Stimulated activated naive CD4-positive, alpha-beta T cell (primary cell): Measurements from ENCODE around the gene SIGMAR1.

Experiments used
- DNase-seq, 6 experiments: peaks; one replicate each; lab custom pipeline; 2025; lab: John Stamatoyannopoulos, UW

The SIGMAR1 gene

DNA sequence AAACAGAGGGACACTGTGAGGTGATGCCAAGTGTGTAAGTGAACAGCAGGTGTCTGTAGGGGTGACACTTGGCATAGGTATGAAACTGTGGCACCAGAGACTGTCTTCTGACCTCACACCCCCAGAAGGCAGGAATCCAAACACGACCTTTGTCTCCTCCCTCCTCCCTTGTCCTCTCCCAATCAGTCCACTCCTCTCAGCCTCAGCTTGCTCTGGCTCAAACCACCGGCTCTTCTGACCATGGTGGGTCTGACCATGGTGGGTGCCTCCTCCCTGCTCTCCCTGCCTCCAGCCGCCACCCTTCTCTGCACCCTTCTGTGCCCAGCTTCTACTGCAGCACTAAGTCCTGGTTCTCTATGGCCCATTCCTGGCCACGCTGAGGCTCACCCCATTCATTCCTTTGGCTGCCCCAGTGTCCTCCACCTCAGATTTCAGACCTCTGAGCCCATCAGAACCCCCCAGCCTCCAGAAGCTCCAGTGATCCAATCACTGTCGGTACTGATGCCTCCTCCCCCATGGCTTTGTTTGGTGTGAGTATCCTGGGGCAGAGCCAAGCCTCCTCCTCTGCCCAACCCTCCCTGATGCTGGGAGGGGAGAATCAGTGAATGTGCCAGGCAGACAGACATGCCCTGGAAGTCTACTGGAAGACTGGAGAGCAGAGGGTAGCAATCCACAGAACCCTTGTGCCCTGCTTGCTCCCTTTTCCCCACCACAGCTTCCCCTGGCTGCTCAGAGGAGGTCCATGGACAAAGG is 7.0 kb downstream of the SIGMAR1 start:
- DNase-seq = no peak

DNA sequence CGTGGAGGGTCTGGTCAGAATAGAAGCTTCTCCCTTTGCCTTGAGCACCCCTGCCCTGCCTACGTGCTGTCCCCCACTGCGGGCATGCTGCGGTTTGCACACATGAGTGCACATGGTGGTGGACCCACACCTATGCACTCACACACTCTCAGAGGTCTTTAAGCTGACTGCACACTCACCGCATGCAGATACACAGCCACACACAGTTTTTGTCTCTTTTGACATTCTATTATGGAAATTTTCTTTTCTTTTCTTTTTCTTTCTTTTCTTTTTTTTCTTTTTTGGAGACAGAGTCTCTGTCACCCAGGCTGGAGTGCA is 8.1 kb downstream of the SIGMAR1 start:
- peak in 1 of 6 experiments; percentile 25 for DNase-seq

DNA sequence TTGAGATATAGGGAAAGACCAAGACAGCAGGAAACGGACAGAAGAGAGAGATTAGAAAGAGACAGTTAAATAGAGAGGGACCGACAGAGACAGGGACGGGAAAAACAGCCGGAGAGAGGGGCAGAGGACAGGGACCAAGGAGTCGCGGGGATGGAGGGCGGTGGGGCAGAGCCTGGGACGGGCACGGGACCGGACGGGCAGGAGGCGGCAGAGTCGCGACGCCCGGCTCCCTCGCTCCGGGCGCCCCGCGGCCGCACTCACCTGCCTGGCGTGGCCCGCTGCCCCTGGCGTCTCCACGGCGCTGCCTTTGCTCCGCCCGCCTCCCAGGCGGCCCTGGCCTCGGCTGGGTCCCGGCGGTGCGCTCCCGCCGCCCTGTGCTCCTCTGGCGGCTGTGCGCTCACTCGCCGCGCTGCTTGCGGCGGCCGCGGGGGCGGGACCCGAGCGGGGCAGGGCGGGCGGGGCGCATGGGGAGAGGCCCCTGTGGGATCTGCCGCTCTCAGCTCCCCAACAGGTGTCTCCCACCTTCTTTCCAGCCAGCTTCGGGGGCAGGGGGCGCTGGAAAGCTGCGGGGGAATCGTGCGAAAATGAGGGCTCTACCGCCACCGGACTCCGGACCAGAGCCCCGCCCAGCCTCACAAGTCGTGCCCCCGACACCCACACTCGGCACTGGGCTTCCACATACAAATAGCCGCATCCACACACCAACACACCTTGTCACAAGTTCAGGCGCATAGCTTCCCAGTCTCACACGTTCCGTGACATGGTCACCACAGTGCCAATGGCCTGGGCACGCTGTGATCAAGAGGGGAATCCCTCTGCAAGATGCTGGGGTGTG is 8.7 kb downstream of the SIGMAR1 start, which contains the start of gene ARID3C:
ARID3C (minus strand) TSS at position 411 of the 835 bp plus-strand sequence. CDS start 1,052 bp downstream, outside the sequence.
- peak in 4 of 6 experiments; percentile 21 to 37 (median 28) for DNase-seq

DNA sequence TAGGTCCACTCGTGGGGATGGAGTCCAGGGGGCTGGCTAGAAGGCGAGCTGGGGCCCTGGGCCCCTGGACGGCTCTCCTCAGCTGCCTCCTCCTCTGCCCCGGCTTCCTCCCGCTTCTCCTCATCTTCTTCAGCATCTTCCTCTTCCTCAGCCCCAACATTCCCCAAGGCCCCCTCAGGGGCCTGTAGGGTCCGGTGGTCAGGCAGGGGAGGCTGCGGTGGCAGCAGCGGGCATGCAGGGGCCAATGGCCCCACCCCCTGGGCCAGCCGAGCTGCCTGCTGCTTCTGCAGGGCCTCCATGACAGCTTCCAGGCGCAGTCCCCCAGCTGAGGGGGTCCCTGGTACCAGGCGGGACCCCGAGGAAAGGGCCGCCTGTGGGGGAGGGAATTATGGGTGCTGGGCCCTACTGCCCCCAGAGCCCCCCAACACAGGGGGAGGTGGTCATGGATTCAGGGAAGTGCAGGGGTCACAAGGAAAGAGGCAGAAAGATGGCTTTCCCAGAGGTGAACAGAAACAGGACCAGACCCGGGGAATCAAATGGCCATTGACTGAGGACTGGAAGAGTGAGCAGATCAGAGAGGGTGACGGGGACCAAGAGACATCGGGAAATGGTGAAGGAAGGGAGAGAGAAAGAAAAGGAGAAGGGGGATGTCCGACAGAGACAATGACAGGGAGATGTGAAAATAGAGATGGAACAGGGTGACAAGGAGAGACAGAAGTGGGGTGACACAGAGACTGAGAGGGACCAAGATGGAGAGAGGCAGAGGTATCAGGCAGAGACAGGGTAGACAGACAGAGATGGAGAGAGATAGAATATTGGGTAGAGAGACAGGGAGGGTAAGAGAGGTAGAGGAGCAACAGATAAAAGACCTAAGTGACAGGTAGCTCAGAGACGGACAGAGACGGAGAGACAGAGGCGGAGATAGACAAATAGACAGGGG is 9.6 kb downstream of the SIGMAR1 start:
- DNase-seq = peak in 1 of 6 experiments; percentile 20

DNA sequence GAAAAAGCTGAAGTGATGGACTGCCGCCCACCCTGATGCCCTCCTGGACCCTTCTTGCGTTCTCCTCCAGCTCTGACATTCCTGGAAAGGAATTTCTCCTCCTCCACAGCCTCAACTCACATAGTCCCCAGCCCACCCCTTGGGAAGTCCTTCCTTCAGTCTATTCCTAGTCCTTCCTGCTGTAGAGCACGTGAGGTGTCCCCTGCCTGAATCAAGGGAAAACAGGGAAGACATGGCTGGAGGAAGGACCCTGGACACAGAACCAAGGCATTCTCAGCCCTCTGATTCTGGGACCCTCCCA is 12.5 kb downstream of the SIGMAR1 start:
- no peak for DNase-seq

DNA sequence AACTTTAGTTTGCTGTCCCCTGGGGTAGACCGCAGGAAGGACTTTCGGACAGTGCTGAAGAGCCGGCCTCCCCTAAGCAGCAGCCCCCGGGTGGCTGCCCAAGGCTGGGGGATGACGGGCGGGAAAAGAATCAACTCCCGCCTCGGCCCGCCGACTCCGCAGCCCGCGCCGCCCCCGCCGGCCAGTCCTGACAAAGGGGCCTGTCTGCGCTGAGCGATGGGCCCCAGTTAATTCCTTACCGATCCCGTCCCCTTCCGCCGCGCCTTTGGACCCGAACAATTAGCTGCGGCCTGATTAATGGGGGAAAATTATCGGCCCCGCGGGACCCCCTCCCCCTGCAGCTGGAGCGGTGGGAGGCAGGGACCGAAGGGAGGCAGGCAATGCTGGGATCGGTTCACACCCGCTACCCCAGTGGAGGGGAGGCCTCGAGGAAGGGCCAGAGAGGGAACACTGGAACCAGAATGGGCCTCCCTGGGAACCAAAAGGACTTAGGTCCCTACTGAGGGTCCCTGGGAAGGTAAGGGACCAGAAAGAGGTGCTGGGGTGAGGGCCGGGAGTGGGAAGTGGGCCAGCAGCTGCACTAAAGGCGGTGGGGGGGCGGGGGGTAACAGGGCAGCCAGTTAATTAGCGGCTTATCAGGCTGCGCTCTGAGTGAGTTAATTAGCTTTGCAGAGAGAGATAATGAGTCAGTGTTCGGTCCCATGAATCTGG is 13.0 kb downstream of the SIGMAR1 start:
- DNase-seq = no peak

DNA sequence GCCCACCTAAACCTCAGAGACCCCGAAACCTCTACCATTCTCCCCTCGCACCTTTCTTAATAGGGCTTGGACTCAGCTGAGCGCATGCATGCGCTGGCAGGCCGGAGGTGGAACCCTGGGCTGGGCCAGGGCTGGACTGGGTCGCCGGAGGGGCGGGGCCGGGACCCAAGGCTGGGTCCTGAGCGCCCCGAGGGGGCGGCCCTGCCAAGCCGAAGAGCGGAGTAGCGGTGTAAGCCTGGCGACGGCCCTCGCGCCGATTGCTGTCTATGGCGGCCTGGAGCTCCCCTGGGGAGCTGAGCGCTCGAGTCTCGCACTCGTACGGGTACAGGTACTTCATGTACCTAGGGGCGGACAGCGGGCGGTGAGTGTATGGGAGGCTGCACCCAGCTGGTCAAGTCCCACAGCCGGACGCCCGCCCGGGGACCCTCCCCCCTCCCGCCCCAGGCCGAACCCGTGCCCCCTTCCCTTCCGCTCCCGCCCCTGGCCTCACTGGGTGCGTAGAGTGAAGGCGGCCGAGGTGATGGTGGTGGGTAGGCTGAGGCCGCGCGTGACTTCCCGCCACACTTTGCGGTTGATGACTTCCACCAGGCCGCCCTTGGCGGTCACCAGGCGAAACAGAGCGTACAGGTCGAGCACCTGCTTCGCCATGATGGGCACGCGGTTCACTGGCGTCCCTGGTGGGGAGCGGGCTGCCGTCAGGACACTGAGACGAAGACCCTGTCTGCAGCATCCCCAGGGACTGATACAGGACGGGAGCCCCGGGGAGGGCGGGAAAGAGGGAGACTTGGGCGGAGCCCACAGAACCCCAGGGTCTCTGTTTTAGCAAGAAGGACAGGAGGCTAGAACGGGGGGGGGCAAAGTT is 14.0 kb downstream of the SIGMAR1 start:
- DNase-seq = peak in 4 of 6 experiments; percentile 12 to 39 (median 18)

DNA sequence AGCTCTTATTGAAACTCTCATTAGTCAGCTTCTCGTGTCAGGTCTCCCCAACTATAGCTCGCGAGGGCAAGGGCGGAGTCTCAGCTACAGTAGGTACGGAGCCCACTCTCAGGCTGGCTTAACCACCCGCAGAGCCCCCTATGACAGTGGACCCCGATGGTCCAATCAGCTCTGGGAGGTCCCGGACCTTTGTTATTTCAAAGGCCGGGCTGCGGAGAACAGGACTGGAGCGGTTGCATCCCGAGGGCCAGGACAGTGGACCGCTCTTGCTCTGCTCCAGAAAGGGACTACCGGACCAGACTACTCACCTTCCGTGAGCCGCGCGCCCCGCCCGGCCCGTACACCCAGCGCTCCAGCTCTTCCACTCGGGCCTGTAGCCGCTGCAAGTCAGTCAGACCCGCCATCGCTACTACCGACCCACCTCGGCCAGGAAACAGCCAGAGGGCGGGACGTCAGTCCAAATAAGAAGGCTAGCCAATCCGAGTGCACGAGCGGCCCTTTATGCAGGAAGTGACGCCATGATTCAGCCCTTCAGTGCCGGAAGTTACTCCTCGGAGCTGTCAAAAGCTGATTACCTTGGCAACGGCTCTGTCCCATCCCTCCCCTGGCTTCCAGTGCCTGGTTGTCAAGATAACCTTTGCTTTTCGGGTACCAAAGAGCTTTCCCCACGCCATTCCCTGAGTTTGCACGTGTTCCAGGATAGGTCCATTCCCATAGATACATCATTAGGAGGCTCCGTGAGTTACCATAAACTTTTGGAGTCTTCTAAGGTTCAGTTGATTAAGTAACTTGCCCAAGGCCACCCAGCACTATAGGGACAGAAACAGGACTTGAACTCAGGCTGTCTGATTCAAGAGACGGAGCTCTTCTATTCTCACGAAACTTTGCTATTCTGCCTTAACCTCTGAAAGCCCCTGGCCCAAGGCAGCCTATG is 17.3 kb downstream of the SIGMAR1 start, which contains the start of gene DCTN3:
DCTN3 (minus strand) TSS at position 435 of the 934 bp plus-strand sequence; CDS start at position 404, 31 bp downstream.
- DNase-seq = peak; percentile 76 to 92 (median 89)

DNA sequence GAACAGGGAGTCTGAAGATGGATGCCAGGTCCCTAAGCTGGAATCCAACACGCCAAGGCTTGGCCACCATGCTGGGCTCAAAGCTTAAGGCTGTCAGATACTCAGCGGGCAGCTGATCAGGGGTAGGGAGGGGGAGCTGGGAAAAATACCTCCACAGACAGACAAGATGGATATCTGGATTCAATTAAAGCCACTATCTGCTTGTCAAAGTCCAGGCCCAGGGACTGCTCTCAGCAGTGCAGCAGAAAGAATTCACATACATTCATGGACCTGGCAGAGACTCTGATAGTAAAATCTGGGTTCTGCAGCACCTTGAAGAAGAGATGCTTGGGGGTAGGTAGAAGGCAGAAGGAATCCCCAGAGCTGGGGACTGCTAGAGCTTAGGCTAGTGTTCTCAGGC is 22.5 kb downstream of the SIGMAR1 start:
- no peak for DNase-seq

DNA sequence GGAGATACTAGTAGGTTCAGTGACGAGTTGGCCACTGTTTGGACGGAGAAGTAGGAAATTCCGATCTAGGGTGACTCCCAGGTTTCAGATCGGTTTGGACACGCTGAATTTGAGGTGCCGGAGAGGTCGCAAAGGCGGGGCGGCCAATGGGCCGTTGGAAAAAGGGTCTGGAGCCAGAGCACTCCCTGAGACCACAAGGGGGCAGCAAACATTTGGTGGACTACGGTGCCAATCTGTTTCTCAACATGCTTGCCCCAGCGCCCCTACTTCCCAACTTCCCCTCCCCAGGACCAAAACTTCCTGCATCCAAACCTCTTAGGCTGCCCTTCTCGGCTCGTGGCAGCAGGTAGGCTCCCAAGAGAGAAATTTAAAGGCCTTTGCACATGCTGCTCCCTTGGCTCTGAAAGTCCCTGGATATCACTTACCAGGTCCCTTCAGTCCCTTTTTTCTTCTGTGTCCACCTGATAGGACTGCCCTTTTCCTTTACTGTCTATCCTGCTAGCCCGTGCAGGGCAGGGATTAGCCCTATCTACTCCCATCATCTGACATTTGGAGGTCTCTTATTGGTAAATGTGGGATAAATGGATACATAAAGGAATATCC is 24.7 kb downstream of the SIGMAR1 start:
- DNase-seq = peak; percentile 27 to 74 (median 52)

DNA sequence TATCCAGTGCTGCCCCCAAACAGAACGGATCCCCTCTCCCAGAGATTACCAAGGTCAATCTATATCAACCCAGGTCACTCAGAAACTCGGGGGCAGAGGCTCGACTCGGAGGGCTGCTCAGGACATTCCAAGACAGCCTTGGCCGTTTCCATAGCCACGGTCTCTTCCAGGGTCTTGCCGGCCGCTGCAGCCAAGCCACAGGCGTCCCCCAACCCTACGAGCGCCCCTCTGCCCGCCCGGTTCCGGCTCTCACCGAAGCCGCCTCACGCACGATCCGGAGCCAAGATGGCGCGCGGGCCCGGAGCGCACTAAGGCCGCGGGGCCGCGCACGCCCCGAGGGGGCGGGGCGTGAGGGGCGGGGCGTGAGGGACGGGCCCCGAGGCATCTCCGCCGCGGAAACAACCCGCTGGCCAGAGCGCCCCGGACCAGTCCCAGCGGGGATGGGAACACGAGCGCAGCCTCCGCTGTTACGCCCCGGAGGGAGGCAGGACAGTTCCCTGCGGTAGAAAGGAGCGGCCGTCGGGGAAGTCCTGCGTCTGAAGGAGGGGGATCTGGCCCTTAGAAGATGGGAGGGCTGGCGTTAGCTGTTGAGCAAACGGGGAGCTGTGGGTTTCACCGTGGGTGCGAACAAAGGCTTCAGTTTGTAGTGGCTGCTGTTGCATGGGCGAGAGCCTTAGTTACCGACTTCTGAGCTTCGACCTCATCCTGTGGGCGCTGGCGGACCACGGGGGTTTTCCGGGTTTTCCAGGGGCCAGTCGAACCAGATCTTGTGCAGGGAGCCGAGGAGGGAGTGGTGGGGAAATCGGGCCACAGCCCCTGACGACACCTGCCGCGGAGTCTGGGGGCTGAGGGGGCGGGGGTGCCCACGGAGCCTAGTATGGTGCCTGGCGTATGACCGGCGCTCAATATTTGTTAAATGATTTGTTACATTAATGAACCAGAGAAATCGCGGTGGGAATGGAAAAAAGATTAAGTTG is 25.5 kb downstream of the SIGMAR1 start, which contains the start of gene RPP25L:
RPP25L (minus strand) TSS at position 287 of the 977 bp plus-strand sequence. CDS start 801 bp downstream, outside the sequence.
- DNase-seq = peak; percentile 75 to 90 (median 82)

DNA sequence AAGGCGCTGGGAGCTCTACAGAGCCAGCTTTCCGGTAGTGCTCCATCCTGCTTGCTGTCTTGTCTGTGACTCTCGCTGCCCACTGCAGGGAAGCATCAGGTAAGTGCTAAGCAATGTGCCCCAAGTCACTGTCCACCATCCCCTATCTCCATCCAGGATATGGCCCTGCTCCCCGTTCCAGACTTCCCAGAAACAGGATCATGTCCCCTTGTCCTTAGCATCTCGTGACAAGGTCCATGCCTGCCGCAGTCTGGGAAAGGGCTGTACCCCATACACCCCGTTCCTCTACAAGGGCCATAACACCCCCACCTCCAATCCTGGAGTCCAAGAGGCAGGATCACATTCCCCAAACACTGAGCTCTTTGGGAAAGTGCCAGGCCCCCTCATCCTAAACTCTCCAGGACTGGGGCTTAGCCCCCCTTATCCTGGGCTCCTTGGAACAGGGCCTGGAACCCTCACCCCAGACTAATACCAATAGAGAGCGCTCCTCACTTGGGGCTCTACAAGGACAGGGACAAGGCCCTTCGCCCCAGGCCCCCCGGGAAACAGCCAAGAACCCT is 26.3 kb downstream of the SIGMAR1 start:
- DNase-seq = peak in 1 of 6 experiments; percentile 60

DNA sequence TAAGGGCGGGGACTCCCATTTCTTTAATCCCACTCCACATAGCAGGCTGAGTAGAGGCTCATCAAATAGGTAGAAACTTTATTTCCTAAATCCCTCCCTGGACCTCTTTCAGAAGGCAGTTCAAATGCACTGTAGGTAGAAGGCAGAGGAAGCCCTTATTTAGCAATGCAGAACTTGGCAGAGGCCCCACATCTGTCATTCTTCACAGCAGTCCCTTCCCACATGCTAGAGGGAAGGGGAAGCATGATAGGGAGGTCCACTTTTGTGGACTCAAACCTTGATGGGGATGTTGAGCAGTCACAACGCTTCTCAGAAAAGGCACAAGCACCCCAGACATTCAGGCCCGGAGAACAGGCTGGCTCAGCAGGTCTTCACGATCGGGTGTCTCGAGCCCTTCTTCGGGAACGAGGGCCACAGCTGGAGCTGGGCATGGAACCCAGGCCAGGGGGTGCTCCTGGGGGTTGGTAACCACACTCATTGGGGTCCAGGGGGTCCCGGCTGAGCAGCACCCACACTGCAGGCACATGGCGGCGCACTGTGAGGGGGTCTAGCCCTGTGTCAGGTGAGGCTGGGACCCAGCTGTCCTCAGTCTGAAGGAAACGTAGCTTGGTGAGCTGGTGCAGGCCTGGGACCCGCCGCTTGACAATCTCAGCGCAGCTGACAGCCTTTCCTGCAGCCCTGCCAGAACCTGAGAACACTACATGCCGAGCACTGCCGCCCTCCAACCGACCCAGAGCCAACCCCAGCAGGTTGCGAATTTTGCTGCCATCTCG is 27.0 kb downstream of the SIGMAR1 start:
- no peak for DNase-seq

DNA sequence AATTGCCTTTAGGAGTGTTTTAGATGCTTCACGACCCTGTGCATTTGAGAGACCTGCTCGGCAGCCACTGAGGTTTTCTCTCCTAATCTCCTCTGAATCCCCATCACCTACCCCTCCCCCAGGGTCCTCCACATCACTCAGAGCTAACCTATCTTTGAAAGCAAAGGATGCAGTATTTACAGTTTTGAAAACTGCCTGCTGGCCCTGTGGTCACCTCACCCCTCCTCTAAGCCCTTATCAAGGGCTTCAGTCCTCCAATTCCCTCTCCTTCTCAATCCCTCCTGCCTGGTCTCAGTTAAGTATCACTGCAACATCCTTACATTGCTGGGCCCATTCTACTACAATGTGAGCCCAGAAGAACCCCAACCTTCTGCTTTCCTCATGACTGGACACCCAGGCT is 30.3 kb downstream of the SIGMAR1 start:
- DNase-seq = no peak

DNA sequence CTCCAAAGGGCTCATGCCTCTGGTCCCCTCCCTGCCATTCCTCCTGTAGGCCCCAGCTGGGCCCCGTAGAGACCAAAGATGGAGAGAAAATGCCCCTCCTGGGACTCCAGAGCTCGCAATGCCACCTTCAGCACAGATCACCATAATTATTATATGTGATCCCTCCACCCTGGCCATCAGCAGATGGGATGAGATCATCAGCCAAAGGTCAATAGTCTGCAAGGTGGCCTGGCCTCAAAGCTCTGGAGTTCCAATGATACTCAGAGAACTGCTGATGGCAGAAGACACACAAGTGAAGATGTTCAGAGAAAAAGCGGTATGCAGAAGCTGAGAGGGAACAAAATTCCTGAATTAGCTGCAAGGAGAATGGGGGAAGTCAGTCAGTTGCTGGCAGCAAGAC is 30.7 kb downstream of the SIGMAR1 start:
- no peak for DNase-seq

DNA sequence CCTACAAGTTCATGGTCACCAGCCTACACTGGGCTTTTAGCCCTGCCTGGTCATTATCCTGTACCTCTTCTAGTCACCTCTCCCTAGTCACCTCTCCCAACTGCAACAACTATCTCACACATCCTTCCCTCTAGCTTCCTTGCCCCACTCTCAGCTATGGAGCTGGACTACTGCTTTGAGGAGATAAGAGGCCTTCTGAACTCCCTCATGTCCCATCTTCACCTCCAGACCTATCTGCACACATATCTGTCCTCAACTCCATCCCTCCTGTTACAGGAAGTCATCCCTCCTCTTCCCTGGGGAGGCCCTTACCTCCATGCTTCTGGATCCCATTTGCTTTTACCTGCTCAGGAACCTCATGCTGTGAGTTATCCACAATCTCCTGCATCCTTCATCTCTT is 31.4 kb downstream of the SIGMAR1 start:
- no peak for DNase-seq
